Measurements from ENCODE around the gene PYGB.

DNA sequence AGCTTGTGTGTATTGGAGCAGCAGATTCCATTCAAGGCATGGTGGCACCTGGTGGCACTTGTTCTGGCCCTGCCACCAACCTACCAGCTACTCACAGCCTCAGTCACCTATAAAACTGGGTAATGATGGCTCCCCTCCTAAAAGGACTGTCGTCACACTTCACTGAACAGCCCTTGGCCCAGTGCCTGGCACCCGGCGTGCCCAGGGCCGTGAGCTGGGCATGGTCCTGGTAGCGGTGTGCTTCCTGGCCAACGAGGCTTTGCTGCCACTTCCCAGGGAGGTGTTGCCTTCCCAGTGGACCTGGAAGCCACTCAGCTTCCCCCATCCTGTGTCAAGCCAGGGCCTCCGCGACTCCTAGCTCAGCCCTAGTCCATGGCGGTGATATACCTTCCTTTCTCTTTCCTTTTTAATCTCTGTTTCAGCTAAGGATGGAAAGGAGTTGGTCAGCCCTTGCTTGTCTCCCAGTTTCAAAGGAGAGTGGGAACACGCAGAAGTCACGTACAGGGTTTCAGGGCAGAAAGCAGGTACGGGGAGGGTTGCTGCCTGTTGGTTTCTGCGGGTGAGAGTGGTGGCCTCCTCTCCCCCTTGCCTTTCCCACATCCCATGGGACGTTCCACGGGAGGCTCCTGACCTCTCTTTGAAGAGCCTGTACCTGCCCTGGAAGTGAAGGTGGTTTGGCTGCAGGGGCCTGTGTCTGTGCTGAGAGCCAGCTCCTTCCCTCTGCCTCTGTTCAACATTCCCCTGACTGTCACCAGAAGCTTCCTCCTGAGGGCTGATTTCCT, 26.9 kb upstream of the PYGB start:
- TF ChIP-seq YY1 (IDR thresholded peaks at IDR 0.05; ENCODE audit: insufficient read depth, insufficient read length) (no peak), ZNF274 (IDR thresholded peaks at IDR 0.05; ENCODE audit: low read depth, low read length) (no peak), SUZ12 (IDR thresholded peaks at IDR 0.05; ENCODE audit: extremely low read depth, insufficient read depth, insufficient read length) (no peak)

Measured in NT2/D1 (cell line).